Endothelial cell of umbilical vein (primary cell): Measurements from ENCODE around the gene CTNNA2.

ENCODE experiments used
- POLR2A ChIP-seq: IDR thresholded peaks from 2 replicates; pipeline ENCODE4 v1.6.1; 2012; ENCODE audit warnings: low read depth, mild to moderate bottlenecking, control low read depth, low read length
- TF ChIP-seq, protein P1 (sequence below), 2 donors: IDR thresholded peaks; 1 replicate in 1 of 2; 2 replicates in 1 of 2; pipeline ENCODE4 v1.5.1; 2011; ENCODE audit warnings: low read length in 2 of 2, mild to moderate bottlenecking in 2 of 2, moderate library complexity in 2 of 2, control low read depth in 1 of 2, inconsistent platforms in 1 of 2, low read depth in 1 of 2; ENCODE audit not compliant: insufficient read depth in 1 of 2; ENCODE audit errors: extremely low read depth in 1 of 2

DNA sequence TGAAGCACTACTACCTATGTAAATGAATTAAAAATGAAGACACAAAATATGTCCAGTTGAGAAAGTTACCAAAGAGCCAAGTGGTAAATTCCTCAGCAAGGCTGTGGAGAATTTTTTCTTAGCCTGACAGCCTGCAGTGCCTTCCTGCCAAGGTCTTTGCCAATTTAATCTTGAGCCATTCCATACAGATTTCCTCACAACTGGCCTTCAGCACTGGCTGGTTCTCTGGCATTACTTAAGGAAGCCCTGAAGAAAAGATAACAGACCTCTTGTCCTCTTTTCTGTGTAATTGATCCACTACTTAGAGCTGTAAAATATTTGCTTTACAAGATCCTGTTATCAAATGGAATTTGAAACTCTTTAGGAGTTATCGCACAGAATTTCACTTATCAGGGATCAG is 1125.9 kb downstream of the CTNNA2 start:
- TF ChIP-seq POLR2A = no peak
- TF ChIP-seq, protein P1, sequence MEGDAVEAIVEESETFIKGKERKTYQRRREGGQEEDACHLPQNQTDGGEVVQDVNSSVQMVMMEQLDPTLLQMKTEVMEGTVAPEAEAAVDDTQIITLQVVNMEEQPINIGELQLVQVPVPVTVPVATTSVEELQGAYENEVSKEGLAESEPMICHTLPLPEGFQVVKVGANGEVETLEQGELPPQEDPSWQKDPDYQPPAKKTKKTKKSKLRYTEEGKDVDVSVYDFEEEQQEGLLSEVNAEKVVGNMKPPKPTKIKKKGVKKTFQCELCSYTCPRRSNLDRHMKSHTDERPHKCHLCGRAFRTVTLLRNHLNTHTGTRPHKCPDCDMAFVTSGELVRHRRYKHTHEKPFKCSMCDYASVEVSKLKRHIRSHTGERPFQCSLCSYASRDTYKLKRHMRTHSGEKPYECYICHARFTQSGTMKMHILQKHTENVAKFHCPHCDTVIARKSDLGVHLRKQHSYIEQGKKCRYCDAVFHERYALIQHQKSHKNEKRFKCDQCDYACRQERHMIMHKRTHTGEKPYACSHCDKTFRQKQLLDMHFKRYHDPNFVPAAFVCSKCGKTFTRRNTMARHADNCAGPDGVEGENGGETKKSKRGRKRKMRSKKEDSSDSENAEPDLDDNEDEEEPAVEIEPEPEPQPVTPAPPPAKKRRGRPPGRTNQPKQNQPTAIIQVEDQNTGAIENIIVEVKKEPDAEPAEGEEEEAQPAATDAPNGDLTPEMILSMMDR (IDR thresholded peaks at IDR 0.05; ENCODE audit: extremely low read depth in 1 of 2, insufficient read depth in 1 of 2, low read depth in 1 of 2, low read length in 2 of 2) = no peak
